Activated naive CD8-positive, alpha-beta T cell treated with anti-CD3 and anti-CD28 coated beads, Interleukin-2, amount 10 ng/mL, durations not matched to agents 7 days and 5 days (primary cell): ENCODE results near the gene SNED1. TPM values are rescaled to one million over a fixed set of nuclear protein-coding genes. Genes with fewer than 3 reads are reported as not detected.

Experiments
- ATAC-seq: fragments of 150-1000 bp; cut with Tn5 transposase; one replicate; pipeline ENCODE4 v1.10.0; 2021; ENCODE audit warnings: low read depth, moderate library complexity
- POLR2A ChIA-PET: fragments of 350-600 bp; sonication (Branson Sonifier 250); formaldehyde crosslinking; loops from one replicate; lab custom pipeline; 2021; ENCODE audit warnings: antibody characterized with exemption; lab: Charles Lee
- DNase-seq: peaks from one replicate; pipeline ENCODE4 v3.0.0; 2021
- H3K27ac Mint-ChIP-seq: one replicate; pipeline ENCODE4 v1.8.0; 2022; ENCODE audit warnings: mild to moderate bottlenecking, mixed read lengths
- H3K27me3 Mint-ChIP-seq: one replicate; pipeline ENCODE4 v1.8.0; 2022; ENCODE audit warnings: mild to moderate bottlenecking, moderate library complexity, mixed read lengths
- H3K36me3 Mint-ChIP-seq: one replicate; pipeline ENCODE4 v1.8.0; 2021; ENCODE audit warnings: mild to moderate bottlenecking, mixed read lengths
- H3K4me1 Mint-ChIP-seq: one replicate; pipeline ENCODE4 v1.8.0; 2021; ENCODE audit warnings: mixed read lengths
- H3K4me3 Mint-ChIP-seq: one replicate; pipeline ENCODE4 v1.8.0; 2022; ENCODE audit warnings: mild to moderate bottlenecking, moderate library complexity, mixed read lengths
- H3K9me3 Mint-ChIP-seq: one replicate; pipeline ENCODE4 v1.8.0; 2021; ENCODE audit warnings: mixed read lengths
- total RNA-seq, 2 experiments: library from RNA; stranded (reverse); gene quantifications; one replicate each; pipeline ENCODE4 v1.2.3, GENCODE V29; 2021

SNED1 gene
- total RNA-seq, 2 experiments from 2014 or later, result 14.5 to 18.7 TPM

- no peak overlapping the region for H3K27ac Mint-ChIP-seq
- H3K9me3 Mint-ChIP-seq, result no peaks in the 10 kb centered on the region
- H3K27me3 Mint-ChIP-seq, result peaks cover 2% of the 10 kb centered on the region
- POLR2A ChIA-PET, result no interaction called here
- no peak for ATAC-seq
- peaks cover 7% of the 10 kb centered on the region for H3K4me1 Mint-ChIP-seq
- DNase-seq, result no peak
- H3K36me3 Mint-ChIP-seq, result no peaks in the 10 kb centered on the region
- no peak overlapping the region for H3K4me3 Mint-ChIP-seq
Observed at GRCh38 chr2:241062389-241063092, 64.1 kb downstream of the SNED1 start.

DNA sequence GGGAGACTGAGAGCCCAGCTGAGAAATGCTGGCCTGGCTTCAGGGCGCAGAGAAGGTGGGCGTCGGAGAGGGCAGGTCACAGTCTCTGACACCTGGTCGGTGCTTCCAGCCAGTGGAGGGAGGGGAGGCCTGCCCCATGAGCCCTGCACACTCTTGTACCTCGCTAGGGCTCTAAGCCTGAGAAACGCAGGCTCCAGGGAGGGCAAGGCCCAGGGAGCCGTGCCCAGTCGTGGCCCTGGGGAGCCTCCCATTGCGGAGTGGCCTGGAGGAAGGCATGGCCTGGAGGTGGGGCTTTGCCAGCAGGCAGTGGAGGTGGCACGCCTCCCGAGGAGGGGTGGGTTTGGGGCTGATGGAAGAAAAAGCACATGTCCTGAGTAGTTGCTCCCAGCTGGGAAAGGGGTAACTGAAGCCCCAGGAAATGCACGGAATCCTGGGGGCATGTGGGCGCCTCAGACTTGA is 64.7 kb downstream of the SNED1 start:
- H3K36me3 Mint-ChIP-seq, result no peaks in the 10 kb centered on the region
- H3K4me1 Mint-ChIP-seq, result peaks cover 4% of the 10 kb centered on the region
- no peak overlapping the region for H3K4me3 Mint-ChIP-seq
- no peak overlapping the region for H3K27ac Mint-ChIP-seq
- peaks cover 2% of the 10 kb centered on the region for H3K27me3 Mint-ChIP-seq
- ATAC-seq (no peak), DNase-seq (no peak)
- H3K9me3 Mint-ChIP-seq, result no peaks in the 10 kb centered on the region
- POLR2A ChIA-PET, result no interaction called here

GRCh38 chr2:241063587-241063986 is 65.2 kb downstream of the SNED1 start:
- DNase-seq (no peak), ATAC-seq (peak; percentile 26)
- Mint-ChIP-seq H3K36me3 (no peaks in the 10 kb centered on the region), H3K27ac (no peak overlapping the region), H3K4me1 (peaks cover 4% of the 10 kb centered on the region), H3K27me3 (peaks cover 2% of the 10 kb centered on the region), H3K9me3 (no peaks in the 10 kb centered on the region), H3K4me3 (peak overlapping the region; percentile 76)
- POLR2A ChIA-PET, result no interaction called here

DNA sequence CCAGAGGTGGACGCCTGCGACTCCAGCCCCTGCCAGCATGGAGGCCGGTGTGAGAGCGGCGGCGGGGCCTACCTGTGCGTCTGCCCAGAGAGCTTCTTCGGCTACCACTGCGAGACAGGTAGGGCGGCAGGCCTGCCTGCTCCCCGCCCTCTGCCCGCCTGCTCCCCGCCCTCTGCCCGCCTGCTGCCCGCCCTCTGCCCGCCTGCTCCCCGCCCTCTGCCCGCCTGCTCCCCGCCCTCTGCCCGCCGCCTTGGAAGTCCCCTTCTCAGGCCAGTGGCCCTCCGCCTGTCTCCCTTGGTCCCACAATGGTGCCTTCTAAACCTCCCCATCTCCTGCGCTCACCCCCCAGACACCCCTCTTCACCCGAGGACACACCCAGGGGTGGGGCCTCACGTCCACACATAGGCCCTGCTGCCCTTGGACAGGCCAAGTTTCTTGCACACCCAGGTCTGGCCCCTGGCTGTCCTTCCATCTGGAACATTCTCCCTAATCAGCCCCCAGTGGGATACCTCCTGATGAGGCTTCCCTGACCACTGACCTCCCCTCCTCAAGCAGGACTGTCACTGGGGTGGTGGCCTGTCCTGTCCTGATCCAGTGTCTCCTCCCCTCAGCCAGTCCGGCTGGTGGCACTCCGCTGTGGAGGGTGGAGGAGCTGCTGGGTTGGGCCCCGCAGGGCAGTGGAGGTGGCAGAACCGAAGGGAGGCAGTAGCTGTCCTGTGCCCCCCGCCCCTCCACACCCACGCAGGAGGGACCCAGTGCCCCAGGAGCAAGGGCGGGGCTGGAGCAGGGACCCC is 65.8 kb downstream of the SNED1 start:
- no peaks in the 10 kb centered on the region for H3K9me3 Mint-ChIP-seq
- H3K4me3 Mint-ChIP-seq, result peak overlapping the region; percentile 76
- H3K36me3 Mint-ChIP-seq, result no peaks in the 10 kb centered on the region
- DNase-seq, result peak; percentile 56
- POLR2A ChIA-PET, result no interaction called here
- peaks cover 4% of the 10 kb centered on the region for H3K4me1 Mint-ChIP-seq
- peak overlapping the region; percentile 64 for H3K27ac Mint-ChIP-seq
- ATAC-seq, result peak; percentile 68
- H3K27me3 Mint-ChIP-seq, result peaks cover 2% of the 10 kb centered on the region

GRCh38 chr2:241064802-241065354 is 66.5 kb downstream of the SNED1 start:
- Mint-ChIP-seq H3K4me1 (peaks cover 4% of the 10 kb centered on the region), H3K9me3 (no peaks in the 10 kb centered on the region), H3K36me3 (no peaks in the 10 kb centered on the region), H3K27ac (no peak overlapping the region), H3K4me3 (no peak overlapping the region), H3K27me3 (peaks cover 2% of the 10 kb centered on the region)
- ATAC-seq (no peak), DNase-seq (no peak)
- POLR2A ChIA-PET, result no interaction called here

DNA sequence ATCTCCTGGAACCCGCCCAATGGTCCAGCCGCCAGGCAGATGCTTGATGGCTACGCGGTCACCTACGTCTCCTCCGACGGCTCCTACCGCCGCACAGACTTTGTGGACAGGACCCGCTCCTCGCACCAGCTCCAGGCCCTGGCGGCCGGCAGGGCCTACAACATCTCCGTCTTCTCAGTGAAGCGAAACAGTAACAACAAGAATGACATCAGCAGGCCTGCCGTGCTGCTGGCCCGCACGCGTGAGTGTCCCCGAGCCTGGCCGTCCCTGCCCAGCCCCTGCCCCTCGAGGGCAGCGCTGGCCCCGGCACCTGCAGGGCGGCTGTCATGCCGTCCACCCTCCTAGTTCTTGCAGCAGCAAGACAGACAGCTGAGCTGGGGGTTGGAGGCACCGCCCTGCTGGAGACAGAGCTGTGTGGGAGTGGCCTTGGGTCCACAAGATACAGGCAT is 67.0 kb downstream of the SNED1 start:
- ATAC-seq, result no peak
- DNase-seq, result no peak
- peaks cover 4% of the 10 kb centered on the region for H3K4me1 Mint-ChIP-seq
- POLR2A ChIA-PET, result interaction anchor here (0.7 kb wide), 1 partner anchor 27 kb away, joined by 4 read pairs; no protein-coding TSS in a partner anchor
- no peaks in the 10 kb centered on the region for H3K36me3 Mint-ChIP-seq
- no peak overlapping the region for H3K4me3 Mint-ChIP-seq
- peaks cover 2% of the 10 kb centered on the region for H3K27me3 Mint-ChIP-seq
- H3K9me3 Mint-ChIP-seq, result no peaks in the 10 kb centered on the region
- H3K27ac Mint-ChIP-seq, result no peak overlapping the region

DNA sequence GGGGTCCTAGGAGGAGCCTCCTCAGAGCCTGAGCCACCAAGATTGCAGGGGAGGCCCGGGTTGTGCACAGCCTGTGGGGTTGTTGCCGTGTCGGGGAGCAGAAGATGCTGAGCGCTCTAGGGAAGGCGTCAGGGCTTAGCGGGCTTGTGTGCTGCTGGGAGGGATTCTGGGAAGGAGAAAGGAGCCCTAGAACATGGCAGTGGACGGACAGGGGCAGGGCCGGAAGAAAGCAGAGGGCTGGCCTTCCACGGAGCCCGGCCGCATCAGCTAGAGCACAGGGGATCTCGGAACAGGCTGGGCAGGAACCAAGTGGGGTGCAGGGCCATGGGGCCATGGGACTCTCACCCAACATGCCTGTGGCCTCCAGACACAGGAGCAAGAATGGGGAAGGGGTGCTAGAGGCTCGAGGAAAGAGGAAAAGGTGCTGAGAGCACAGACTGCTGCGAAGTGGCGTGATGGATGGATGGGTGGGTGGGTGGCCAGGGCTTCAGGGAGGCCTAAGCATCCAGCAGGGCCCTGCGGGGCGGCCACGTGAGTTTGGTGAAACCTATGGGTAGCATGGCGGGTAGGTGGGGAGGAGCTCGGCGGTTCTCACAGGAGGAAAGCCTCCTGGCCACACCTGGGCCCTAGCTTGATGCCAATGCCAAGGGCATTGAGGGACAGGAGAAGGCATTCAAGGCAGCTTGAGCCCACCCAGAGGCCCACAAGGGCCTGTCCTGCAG is 67.9 kb downstream of the SNED1 start:
- no peak overlapping the region for H3K4me3 Mint-ChIP-seq
- ATAC-seq (no peak), DNase-seq (no peak)
- H3K9me3 Mint-ChIP-seq, result no peaks in the 10 kb centered on the region
- POLR2A ChIA-PET, result no interaction called here
- H3K27ac Mint-ChIP-seq, result no peak overlapping the region
- peaks cover 4% of the 10 kb centered on the region for H3K4me1 Mint-ChIP-seq
- H3K27me3 Mint-ChIP-seq, result peaks cover 2% of the 10 kb centered on the region
- no peaks in the 10 kb centered on the region for H3K36me3 Mint-ChIP-seq

- ATAC-seq, result no peak
- H3K27me3 Mint-ChIP-seq, result no peaks in the 10 kb centered on the region
- peak; percentile 32 for DNase-seq
- POLR2A ChIA-PET, result no interaction called here
- peaks cover 4% of the 10 kb centered on the region for H3K4me1 Mint-ChIP-seq
- H3K9me3 Mint-ChIP-seq, result no peaks in the 10 kb centered on the region
- no peak overlapping the region for H3K27ac Mint-ChIP-seq
- H3K36me3 Mint-ChIP-seq, result no peaks in the 10 kb centered on the region
- no peak overlapping the region for H3K4me3 Mint-ChIP-seq
Observed at GRCh38 chr2:241066893-241067341, 68.5 kb downstream of the SNED1 start.

- ATAC-seq (no peak), DNase-seq (no peak)
- peaks cover 4% of the 10 kb centered on the region for H3K4me1 Mint-ChIP-seq
- POLR2A ChIA-PET, result no interaction called here
- no peak overlapping the region for H3K4me3 Mint-ChIP-seq
- H3K27me3 Mint-ChIP-seq, result no peaks in the 10 kb centered on the region
- H3K36me3 Mint-ChIP-seq, result no peaks in the 10 kb centered on the region
- no peak overlapping the region for H3K27ac Mint-ChIP-seq
- no peaks in the 10 kb centered on the region for H3K9me3 Mint-ChIP-seq
Observed at GRCh38 chr2:241067501-241068135, 69.2 kb downstream of the SNED1 start.

DNA sequence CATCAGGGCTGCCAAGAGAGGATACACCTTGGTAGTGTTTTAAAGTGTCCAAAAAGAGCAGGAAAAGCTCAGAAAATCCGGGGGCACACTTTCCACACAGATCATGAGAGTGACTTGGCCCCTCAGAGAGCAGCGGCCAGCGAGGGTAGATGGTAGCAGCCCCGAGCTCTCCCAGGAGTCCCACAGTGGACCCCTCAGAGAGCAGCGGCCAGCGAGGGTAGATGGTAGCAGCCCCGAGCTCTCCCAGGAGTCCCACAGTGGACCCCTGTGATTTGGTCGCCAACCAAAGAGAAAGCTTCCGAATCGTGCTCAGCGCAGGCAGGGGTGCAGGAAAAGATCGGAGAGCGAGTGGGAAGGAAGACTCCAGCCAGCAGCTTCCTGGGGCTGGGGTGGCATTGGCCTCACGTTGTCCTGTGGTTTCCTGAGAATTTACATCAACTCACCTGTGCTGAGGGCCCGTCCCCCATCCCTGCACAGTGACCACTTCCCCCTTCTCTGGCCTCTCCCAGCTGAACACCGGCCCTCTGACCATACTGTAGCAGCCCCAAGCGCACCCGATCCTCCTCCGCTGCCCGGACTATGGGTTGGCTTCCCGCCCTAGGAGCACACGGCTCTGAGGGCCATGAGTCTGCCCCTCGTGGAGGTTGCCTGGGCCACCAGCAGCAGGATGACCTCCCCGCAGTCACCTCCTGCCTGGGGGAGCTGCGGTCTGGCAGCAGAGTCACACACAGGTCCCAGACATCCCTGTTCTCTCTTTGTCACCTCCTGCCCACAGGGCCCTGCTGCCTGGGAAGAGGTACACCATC is 69.9 kb downstream of the SNED1 start:
- H3K4me1 Mint-ChIP-seq, result peaks cover 4% of the 10 kb centered on the region
- H3K27ac Mint-ChIP-seq, result no peak overlapping the region
- H3K9me3 Mint-ChIP-seq, result no peaks in the 10 kb centered on the region
- POLR2A ChIA-PET, result no interaction called here
- H3K27me3 Mint-ChIP-seq, result no peaks in the 10 kb centered on the region
- H3K4me3 Mint-ChIP-seq, result no peak overlapping the region
- H3K36me3 Mint-ChIP-seq, result no peaks in the 10 kb centered on the region
- no peak for DNase-seq
- no peak for ATAC-seq

DNA sequence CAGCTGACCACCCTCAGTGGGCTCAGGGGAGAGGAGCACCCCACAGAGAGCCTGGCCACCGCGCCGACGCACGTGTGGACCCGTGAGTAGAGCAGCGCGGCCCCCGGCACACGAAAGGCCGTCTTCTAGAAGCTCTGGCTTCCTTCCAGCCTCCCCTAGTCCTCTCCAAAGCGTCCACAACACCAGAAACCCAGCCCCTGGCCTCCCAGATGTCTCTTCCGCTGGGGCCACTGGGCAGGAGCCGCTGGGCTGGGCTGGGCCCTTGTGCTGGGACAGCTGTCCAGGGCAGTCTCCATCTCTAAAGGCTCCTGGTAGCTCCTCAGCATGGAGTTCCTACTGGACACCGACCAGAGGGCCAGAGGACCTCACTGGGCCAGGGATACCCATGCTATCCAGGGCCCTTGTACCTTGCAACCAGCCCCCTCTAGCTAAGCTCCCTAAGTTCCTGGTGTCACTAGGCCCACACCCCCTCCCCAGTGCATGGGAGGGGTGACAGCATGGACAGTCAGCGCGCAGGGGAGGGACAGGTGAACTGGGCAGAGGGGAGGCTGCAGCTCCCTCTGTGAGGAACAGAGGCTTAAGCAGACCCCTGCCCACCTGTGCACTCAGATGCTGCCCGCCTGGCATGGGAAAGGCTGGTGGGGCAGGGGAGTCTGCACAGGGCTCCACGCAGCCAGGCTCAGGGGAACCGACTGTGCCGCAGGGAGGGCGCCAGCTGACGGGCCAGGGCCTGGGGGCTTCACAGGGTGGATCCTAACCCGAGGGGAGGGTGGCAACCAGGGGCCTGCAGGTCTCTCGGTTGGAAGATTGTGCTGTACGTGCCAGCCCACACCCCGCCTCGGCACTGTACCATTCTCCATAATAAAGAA is 70.8 kb downstream of the SNED1 start:
- Mint-ChIP-seq H3K4me1 (peaks cover 2% of the 10 kb centered on the region), H3K27ac (no peak overlapping the region)
- POLR2A ChIA-PET, result no interaction called here

More for the DNA sequence above, 70.8 kb downstream of the SNED1 start:
- DNase-seq, result no peak
- Mint-ChIP-seq H3K9me3 (no peaks in the 10 kb centered on the region), H3K4me3 (no peak overlapping the region), H3K27me3 (no peaks in the 10 kb centered on the region), H3K36me3 (no peaks in the 10 kb centered on the region)
- no peak for ATAC-seq
